ENCODE data around the gene NFATC1.

DNA sequence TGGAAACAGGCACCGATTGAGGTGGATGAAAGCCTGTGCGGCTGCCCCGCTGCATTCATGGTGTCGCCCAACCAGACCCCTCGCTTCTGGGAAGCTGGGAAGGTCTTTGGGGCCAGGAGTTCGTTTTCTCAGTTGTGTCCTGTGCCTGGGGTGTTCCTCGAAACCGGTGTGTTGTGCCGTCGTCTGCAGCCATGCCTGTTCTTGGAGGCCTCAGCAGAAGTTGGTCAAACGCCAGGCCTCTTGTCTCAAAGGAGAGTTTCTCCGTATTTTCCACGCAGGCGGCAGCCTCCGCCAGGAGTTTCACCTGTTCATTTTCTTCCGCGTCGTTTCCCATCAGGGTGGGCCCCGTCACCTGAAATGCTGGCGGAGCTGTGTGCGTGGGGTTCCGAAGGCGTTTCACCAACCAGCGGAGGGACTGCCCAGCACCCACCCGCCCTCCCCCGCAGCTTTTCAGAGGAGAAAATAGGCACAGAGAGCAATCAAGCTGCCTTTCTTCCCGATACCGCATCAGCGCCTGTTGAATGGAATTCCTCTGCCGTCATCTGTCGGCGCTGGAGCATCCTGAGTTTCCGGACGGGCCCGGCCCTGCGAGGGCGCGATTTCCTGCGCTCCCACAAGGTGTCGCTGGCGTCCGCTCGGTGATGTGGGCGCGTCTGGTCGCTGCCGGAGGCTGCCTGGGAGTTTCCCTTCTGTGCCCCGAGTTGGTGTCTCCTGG is 17.0 kb upstream of the NFATC1 start:
- TF ChIP-seq, protein P1, sequence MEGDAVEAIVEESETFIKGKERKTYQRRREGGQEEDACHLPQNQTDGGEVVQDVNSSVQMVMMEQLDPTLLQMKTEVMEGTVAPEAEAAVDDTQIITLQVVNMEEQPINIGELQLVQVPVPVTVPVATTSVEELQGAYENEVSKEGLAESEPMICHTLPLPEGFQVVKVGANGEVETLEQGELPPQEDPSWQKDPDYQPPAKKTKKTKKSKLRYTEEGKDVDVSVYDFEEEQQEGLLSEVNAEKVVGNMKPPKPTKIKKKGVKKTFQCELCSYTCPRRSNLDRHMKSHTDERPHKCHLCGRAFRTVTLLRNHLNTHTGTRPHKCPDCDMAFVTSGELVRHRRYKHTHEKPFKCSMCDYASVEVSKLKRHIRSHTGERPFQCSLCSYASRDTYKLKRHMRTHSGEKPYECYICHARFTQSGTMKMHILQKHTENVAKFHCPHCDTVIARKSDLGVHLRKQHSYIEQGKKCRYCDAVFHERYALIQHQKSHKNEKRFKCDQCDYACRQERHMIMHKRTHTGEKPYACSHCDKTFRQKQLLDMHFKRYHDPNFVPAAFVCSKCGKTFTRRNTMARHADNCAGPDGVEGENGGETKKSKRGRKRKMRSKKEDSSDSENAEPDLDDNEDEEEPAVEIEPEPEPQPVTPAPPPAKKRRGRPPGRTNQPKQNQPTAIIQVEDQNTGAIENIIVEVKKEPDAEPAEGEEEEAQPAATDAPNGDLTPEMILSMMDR (IDR thresholded peaks at IDR 0.05), result peak; percentile 90 to 96 (median 94)
- no peak for TF ChIP-seq POLR2A (IDR thresholded peaks at IDR 0.05)
